Loucy (cell line): ENCODE data around the gene RUNX1.

Source experiments
- H2AFZ ChIP-seq: fragments of 200-600 bp; sonication (generic); 2 replicates; pipeline ENCODE4 v1.6.0; 2016; ENCODE audit warnings: antibody characterized with exemption, mild to moderate bottlenecking, low read length, moderate library complexity
- H3F3A ChIP-seq: fragments of 200-600 bp; 2 replicates; pipeline ENCODE4 v1.6.0; 2016; ENCODE audit warnings: antibody characterized with exemption, low read depth, mild to moderate bottlenecking
- H3K27me3 ChIP-seq: fragments of 200-600 bp; sonication (generic); 2 replicates; pipeline ENCODE4 v1.6.1; 2014; ENCODE audit warnings: low read length, mild to moderate bottlenecking; ENCODE audit not compliant: insufficient read depth, poor library complexity, severe bottlenecking
- H3K36me3 ChIP-seq: fragments of 200-600 bp; sonication (generic); 2 replicates; pipeline ENCODE4 v1.6.1; 2016; ENCODE audit warnings: low read length; ENCODE audit not compliant: insufficient read depth
- H3K4me1 ChIP-seq: fragments of 200-600 bp; sonication (generic); 2 replicates; pipeline ENCODE4 v1.5.1; 2014; ENCODE audit warnings: low read length, mild to moderate bottlenecking; ENCODE audit not compliant: insufficient read depth, poor library complexity, severe bottlenecking
- H3K4me2 ChIP-seq: fragments of 200-600 bp; sonication (generic); 2 replicates; pipeline ENCODE4 v1.6.0; 2014; ENCODE audit warnings: antibody characterized with exemption, low read length, low read depth, mild to moderate bottlenecking; ENCODE audit not compliant: poor library complexity, severe bottlenecking
- H3K4me3 ChIP-seq: fragments of 200-600 bp; sonication (generic); 2 replicates; pipeline ENCODE4 v1.5.1; 2014; ENCODE audit warnings: low read length, mild to moderate bottlenecking, mixed read lengths; ENCODE audit not compliant: poor library complexity, severe bottlenecking
- H3K79me2 ChIP-seq: fragments of 200-600 bp; sonication (generic); 2 replicates; pipeline ENCODE4 v1.6.1; 2014; ENCODE audit warnings: low read length; ENCODE audit not compliant: insufficient read depth
- H3K9ac ChIP-seq: fragments of 200-600 bp; sonication (generic); 2 replicates; pipeline ENCODE4 v1.6.0; 2014; ENCODE audit warnings: mild to moderate bottlenecking, low read depth, low read length, moderate library complexity; ENCODE audit not compliant: poor library complexity, severe bottlenecking
- H3K9me2 ChIP-seq: fragments of 200-600 bp; sonication (generic); replicated peaks from 2 replicates; pipeline ENCODE4 v1.6.1; 2016; ENCODE audit warnings: low read depth, low read length, mixed read lengths
- H3K9me3 ChIP-seq: fragments of 200-600 bp; sonication (generic); 2 replicates; pipeline ENCODE4 v1.6.1; 2014; ENCODE audit warnings: mild to moderate bottlenecking, antibody characterized with exemption, low read length, low read depth; ENCODE audit not compliant: insufficient read depth
- H4K20me1 ChIP-seq: fragments of 200-600 bp; sonication (generic); 2 replicates; pipeline ENCODE4 v1.6.0; 2014; ENCODE audit warnings: antibody characterized with exemption, low read length, mild to moderate bottlenecking; ENCODE audit not compliant: insufficient read depth, poor library complexity, severe bottlenecking
- CTCF ChIP-seq: fragments of 200-600 bp; sonication (generic); conservative IDR thresholded peaks from 2 replicates; pipeline ENCODE4 v1.5.1; 2014; ENCODE audit warnings: mild to moderate bottlenecking, antibody characterized with exemption, low read length
- EZH2phosphoT487 ChIP-seq: fragments of 200-600 bp; IDR thresholded peaks from 2 replicates; pipeline ENCODE4 v1.6.1; 2018; ENCODE audit warnings: antibody characterized with exemption, mild to moderate bottlenecking, moderate library complexity, borderline replicate concordance

RUNX1 gene

GRCh38 chr21:34808569-34809204 lies 240.4 kb downstream of the RUNX1 start:
- no peak overlapping the region for H3K4me3 ChIP-seq
- no peaks in the 10 kb centered on the region for H3K9me3 ChIP-seq
- peaks cover 62% of the 10 kb centered on the region for H4K20me1 ChIP-seq
- H3K4me1 ChIP-seq: peaks cover 20% of the 10 kb centered on the region
- TF ChIP-seq EZH2phosphoT487: no peak
- TF ChIP-seq CTCF: no peak
- H3K9me2 ChIP-seq: no peaks in the 10 kb centered on the region
- no peak overlapping the region for H3K4me2 ChIP-seq
- H3K79me2 ChIP-seq: peaks cover 39% of the 10 kb centered on the region
- no peak overlapping the region for H3K9ac ChIP-seq
- 0 out of 2 replicates have a peak, but pooled peaks cover 4% of the 10 kb centered on the region for H3F3A ChIP-seq
- peaks cover 98% of the 10 kb centered on the region for H3K36me3 ChIP-seq
- no peaks in the 10 kb centered on the region for H3K27me3 ChIP-seq
- no peak overlapping the region for H2AFZ ChIP-seq

GRCh38 chr21:34807881-34808568 lies 241.1 kb downstream of the RUNX1 start:
- Histone ChIP-seq H4K20me1 (peaks cover 59% of the 10 kb centered on the region), H3K9ac (no peak overlapping the region), H2AFZ (no peak overlapping the region), H3F3A (0 out of 2 replicates have a peak, but pooled peaks cover 4% of the 10 kb centered on the region), H3K9me2 (no peaks in the 10 kb centered on the region), H3K36me3 (peaks cover 95% of the 10 kb centered on the region), H3K27me3 (no peaks in the 10 kb centered on the region), H3K79me2 (peaks cover 39% of the 10 kb centered on the region), H3K9me3 (no peaks in the 10 kb centered on the region), H3K4me3 (no peak overlapping the region), H3K4me1 (peaks cover 20% of the 10 kb centered on the region), H3K4me2 (peak overlapping the region; percentile 10)
- TF ChIP-seq CTCF (no peak), EZH2phosphoT487 (no peak)

GRCh38 chr21:34807146-34807880 lies 241.8 kb downstream of the RUNX1 start:
- Histone ChIP-seq H3K4me1 (peaks cover 20% of the 10 kb centered on the region), H3K4me3 (no peak overlapping the region), H3K4me2 (peak overlapping the region; percentile 10), H3K9me2 (no peaks in the 10 kb centered on the region), H3K36me3 (peaks cover 95% of the 10 kb centered on the region), H2AFZ (no peak overlapping the region), H3K27me3 (no peaks in the 10 kb centered on the region), H4K20me1 (peaks cover 61% of the 10 kb centered on the region), H3K79me2 (peaks cover 45% of the 10 kb centered on the region), H3K9me3 (no peaks in the 10 kb centered on the region), H3F3A (0 out of 2 replicates have a peak, but pooled peaks cover 4% of the 10 kb centered on the region), H3K9ac (no peak overlapping the region)
- TF ChIP-seq EZH2phosphoT487: no peak
- no peak for TF ChIP-seq CTCF
